H9 (cell line): Measurements from ENCODE around the gene ING2. TPM values are rescaled to one million over a fixed set of nuclear protein-coding genes. Genes with fewer than 3 reads are reported as not detected.

Experiments used
- DNase-seq: peaks from one replicate; pipeline ENCODE4 v3.0.0-alpha.2; 2017
- H2AFZ ChIP-seq: one replicate; pipeline ENCODE4 v1.6.1; 2013; ENCODE audit warnings: mild to moderate bottlenecking, low read length, control low read depth, moderate library complexity
- H2AK5ac ChIP-seq: 2 replicates; pipeline ENCODE4 v1.6.1; 2013; ENCODE audit warnings: low read length, control low read depth, mixed read lengths; ENCODE audit not compliant: insufficient read length
- H2BK120ac ChIP-seq: one replicate; pipeline ENCODE4 v1.6.1; 2013; ENCODE audit warnings: low read depth, mild to moderate bottlenecking, low read length, control low read depth, inconsistent platforms; ENCODE audit not compliant: poor library complexity, severe bottlenecking
- H2BK12ac ChIP-seq: 2 replicates; pipeline ENCODE4 v1.6.1; 2013; ENCODE audit warnings: low read length, control low read depth, mixed read lengths, low read depth; ENCODE audit not compliant: insufficient read length
- H2BK15ac ChIP-seq: 2 replicates; pipeline ENCODE4 v1.6.1; 2013; ENCODE audit warnings: low read depth, low read length, control low read depth
- H2BK20ac ChIP-seq: one replicate; pipeline ENCODE4 v1.6.1; 2013; ENCODE audit warnings: low read depth, mild to moderate bottlenecking, low read length, control low read depth, inconsistent platforms; ENCODE audit not compliant: poor library complexity, severe bottlenecking
- H2BK5ac ChIP-seq: 2 replicates; pipeline ENCODE4 v1.6.1; 2013; ENCODE audit warnings: low read length, control low read depth, mixed read lengths; ENCODE audit not compliant: insufficient read length
- H3K14ac ChIP-seq: 2 replicates; pipeline ENCODE4 v1.6.1; 2013; ENCODE audit warnings: low read length, control low read depth; ENCODE audit not compliant: insufficient read depth
- H3K18ac ChIP-seq: 2 replicates; pipeline ENCODE4 v1.6.1; 2013; ENCODE audit warnings: low read depth, mild to moderate bottlenecking, mixed read lengths, low read length, control low read depth; ENCODE audit not compliant: insufficient read length
- H3K23ac ChIP-seq: 2 replicates; pipeline ENCODE4 v1.6.1; 2013; ENCODE audit warnings: low read length, control low read depth, mixed read lengths, low read depth; ENCODE audit not compliant: insufficient read length
- H3K23me2 ChIP-seq: 2 replicates; pipeline ENCODE4 v1.6.1; 2013; ENCODE audit warnings: low read depth, mild to moderate bottlenecking, mixed read lengths, low read length, control low read depth; ENCODE audit not compliant: insufficient read length, poor library complexity, severe bottlenecking
- H3K27ac ChIP-seq: 2 replicates; pipeline ENCODE4 v1.5.1; 2013; ENCODE audit warnings: low read length, control low read depth, mixed read lengths, low read depth; ENCODE audit not compliant: insufficient read length
- H3K27me3 ChIP-seq: 2 replicates; pipeline ENCODE4 v1.6.1; 2013; ENCODE audit warnings: low read length, control low read depth, inconsistent platforms; ENCODE audit not compliant: insufficient read depth
- H3K4ac ChIP-seq: 2 replicates; pipeline ENCODE4 v1.6.1; 2013; ENCODE audit warnings: low read depth, mild to moderate bottlenecking, control low read depth, inconsistent platforms, low read length, moderate library complexity
- H3K4me1 ChIP-seq: 2 replicates; pipeline ENCODE4 v1.6.1; 2013; ENCODE audit warnings: low read length, control low read depth, inconsistent platforms; ENCODE audit not compliant: insufficient read depth
- H3K4me2 ChIP-seq: 2 replicates; pipeline ENCODE4 v1.6.1; 2013; ENCODE audit warnings: low read length, control low read depth, mixed read lengths; ENCODE audit not compliant: insufficient read length, insufficient read depth
- H3K56ac ChIP-seq: 2 replicates; pipeline ENCODE4 v1.6.1; 2013; ENCODE audit warnings: low read depth, mild to moderate bottlenecking, mixed read lengths, low read length, control low read depth; ENCODE audit not compliant: insufficient read length
- H3K79me1 ChIP-seq: 2 replicates; pipeline ENCODE4 v1.6.1; 2013; ENCODE audit warnings: low read depth, mild to moderate bottlenecking, moderate library complexity, low read length, control low read depth, inconsistent platforms; ENCODE audit not compliant: insufficient read depth, poor library complexity, severe bottlenecking
- H3K79me2 ChIP-seq: 2 replicates; pipeline ENCODE4 v1.6.1; 2013; ENCODE audit warnings: low read length, control low read depth, inconsistent platforms; ENCODE audit not compliant: insufficient read depth
- H3K9ac ChIP-seq: 2 replicates; pipeline ENCODE4 v1.6.1; 2013; ENCODE audit warnings: low read length, control low read depth, mixed read lengths; ENCODE audit not compliant: insufficient read length; ENCODE audit errors: extremely low read depth
- H3K9me3 ChIP-seq: one replicate; pipeline ENCODE4 v1.6.1; 2013; ENCODE audit warnings: low read depth, low read length, inconsistent platforms; ENCODE audit not compliant: control insufficient read depth
- H3T11ph ChIP-seq: one replicate; pipeline ENCODE4 v1.6.1; 2013; ENCODE audit warnings: mild to moderate bottlenecking, low read length, control low read depth, inconsistent platforms
- H4K20me1 ChIP-seq: one replicate; pipeline ENCODE4 v1.6.1; 2013; ENCODE audit not compliant: control insufficient read depth, insufficient read length, insufficient read depth
- H4K5ac ChIP-seq: 2 replicates; pipeline ENCODE4 v1.6.1; 2013; ENCODE audit warnings: low read depth, mild to moderate bottlenecking, mixed read lengths, low read length, control low read depth; ENCODE audit not compliant: insufficient read length
- H4K8ac ChIP-seq: replicated peaks from 2 replicates; pipeline ENCODE4 v1.6.1; 2013; ENCODE audit warnings: low read length, control low read depth, mixed read lengths, low read depth; ENCODE audit not compliant: insufficient read length
- H4K91ac ChIP-seq: 2 replicates; pipeline ENCODE4 v1.6.1; 2013; ENCODE audit warnings: low read depth, mild to moderate bottlenecking, moderate library complexity, mixed read lengths, low read length, control low read depth; ENCODE audit not compliant: insufficient read length
- H3K27ac Mint-ChIP-seq, 3 experiments: 2 replicates in 2 of 3; 3 replicates in 1 of 3; pipeline ENCODE4 v1.8.0; 2020 to 2021; ENCODE audit warnings: mixed read lengths in 3 of 3, mild to moderate bottlenecking in 1 of 3, moderate library complexity in 1 of 3
- H3K27me3 Mint-ChIP-seq: 2 replicates; pipeline ENCODE4 v1.8.0; 2021; ENCODE audit warnings: low read depth, mild to moderate bottlenecking, moderate library complexity, mixed read lengths
- H3K36me3 Mint-ChIP-seq, 3 experiments: 2 replicates in 2 of 3; 3 replicates in 1 of 3; pipeline ENCODE4 v1.8.0; 2020 to 2021; ENCODE audit warnings: low read depth in 3 of 3, mixed read lengths in 3 of 3; ENCODE audit not compliant: insufficient read depth in 1 of 3
- H3K4me1 Mint-ChIP-seq, 2 experiments: 2 replicates each; pipeline ENCODE4 v1.8.0; 2020; ENCODE audit warnings: mixed read lengths in 2 of 2
- H3K4me3 Mint-ChIP-seq, 2 experiments: 2 replicates in 1 of 2; 3 replicates in 1 of 2; pipeline ENCODE4 v1.8.0; 2020 to 2021; ENCODE audit warnings: mild to moderate bottlenecking in 2 of 2, mixed read lengths in 2 of 2, moderate library complexity in 1 of 2
- H3K9me3 Mint-ChIP-seq, 2 experiments: 2 replicates in 1 of 2; 3 replicates in 1 of 2; pipeline ENCODE4 v1.8.0; 2020; ENCODE audit warnings: mild to moderate bottlenecking in 2 of 2, mixed read lengths in 2 of 2, moderate library complexity in 1 of 2
- CTCF ChIP-seq: fragments of 200-600 bp; sonication (generic); conservative IDR thresholded peaks from 3 replicates; pipeline ENCODE4 v1.8.0; 2021; ENCODE audit warnings: antibody characterized with exemption, mild to moderate bottlenecking
- WGBS: extraction: QIAGEN DNeasy Blood & Tissue Kit; methylation state at CpG from one replicate; pipeline ENCODE4 v1.1.7; 2013; ENCODE audit warnings: missing lambda C conversion rate, low lambda C conversion rate, mixed read lengths; ENCODE audit not compliant: insufficient read length; ENCODE audit errors: extremely low coverage; 5-methylcytosine and 5-hydroxymethylcytosine counted together
- total RNA-seq: library from RNA; stranded (reverse); gene quantifications from 2 replicates; pipeline ENCODE4 v1.2.1, GENCODE V29; 2021

ING2 gene
- total RNA-seq, 1 experiment from 2014 or later, result 18.6 TPM

- H3K4me1 ChIP-seq, result no peaks in the 10 kb centered on the region
- TF ChIP-seq CTCF, result no peak
- no peak for DNase-seq
- H2AK5ac ChIP-seq, result no peak overlapping the region
- Mint-ChIP-seq H3K36me3 (peaks cover under 1 to 13% (median 2%) of the 10 kb centered on the region in 3 experiments; a peak in 4 of 7 replicates), H3K4me3 (no peak overlapping the region), H3K27ac (no peak overlapping the region), H3K9me3 (no peaks in the 10 kb centered on the region; a peak in 1 of 5 replicates), H3K4me1 (no peaks in the 10 kb centered on the region), H3K27me3 (no peaks in the 10 kb centered on the region)
- no peak overlapping the region for H2AFZ ChIP-seq
- H3K27me3 ChIP-seq, result no peaks in the 10 kb centered on the region
- no peaks in the 10 kb centered on the region for H3K9me3 ChIP-seq
- no peak overlapping the region for H2BK12ac ChIP-seq
- no peak overlapping the region for H3K27ac ChIP-seq
- no peaks in the 10 kb centered on the region for H3K23me2 ChIP-seq
- H3K4ac ChIP-seq, result no peak overlapping the region
- H4K91ac ChIP-seq, result no peak overlapping the region
- H4K5ac ChIP-seq, result no peak overlapping the region
- H3K79me1 ChIP-seq, result no peaks in the 10 kb centered on the region
- no peaks in the 10 kb centered on the region for H4K20me1 ChIP-seq
- H2BK15ac ChIP-seq, result no peak overlapping the region
- no peak overlapping the region for H3K23ac ChIP-seq
- H4K8ac ChIP-seq, result no peak overlapping the region
- H3K56ac ChIP-seq, result no peak overlapping the region
- H2BK20ac ChIP-seq, result no peak overlapping the region
- H3K4me2 ChIP-seq, result no peak overlapping the region
- no peak overlapping the region for H3K14ac ChIP-seq
- no peak overlapping the region for H2BK5ac ChIP-seq
- no peak overlapping the region for H2BK120ac ChIP-seq
- no peaks in the 10 kb centered on the region for H3K79me2 ChIP-seq
- no peak overlapping the region for H3T11ph ChIP-seq
- no peak overlapping the region for H3K9ac ChIP-seq
- H3K18ac ChIP-seq, result no peak overlapping the region
- no CpG with 5 or more reads among the region's 7 CpGs for whole genome bisulfite sequencing
Measured at GRCh38 chr4:183455431-183456195, 49.2 kb upstream of the ING2 start.
